Measurements from ENCODE around the gene ACCS. TPM values are rescaled to one million over a fixed set of nuclear protein-coding genes. Genes with fewer than 3 reads are reported as not detected.
A peak's percentile ranks its signal among the peaks of the same experiment; 100 is the strongest.

The ACCS gene
- total RNA-seq, 1 experiment from 2014 or later: 2.5 TPM

DNA sequence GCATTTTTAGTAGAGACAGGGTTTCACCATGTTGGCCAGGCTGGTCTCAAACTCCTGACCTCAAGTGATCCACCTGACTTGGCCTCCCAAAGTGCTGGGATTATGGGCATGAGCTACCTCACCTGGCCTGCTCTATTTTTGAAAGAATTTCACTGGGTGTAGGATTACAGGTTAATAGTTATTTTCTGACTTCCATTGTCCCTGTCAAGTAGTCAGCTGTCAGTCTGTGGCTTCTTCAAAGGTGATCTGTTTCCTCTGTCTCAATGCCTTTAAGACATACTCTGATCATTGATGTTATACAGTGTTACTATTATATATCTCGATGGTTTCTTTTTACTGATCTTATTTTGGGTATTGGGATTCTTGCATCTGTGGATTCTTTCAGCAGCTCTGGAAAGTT is 19.3 kb downstream of the ACCS start:
- DNase-seq (ENCODE audit: low read depth): no peak

DNA sequence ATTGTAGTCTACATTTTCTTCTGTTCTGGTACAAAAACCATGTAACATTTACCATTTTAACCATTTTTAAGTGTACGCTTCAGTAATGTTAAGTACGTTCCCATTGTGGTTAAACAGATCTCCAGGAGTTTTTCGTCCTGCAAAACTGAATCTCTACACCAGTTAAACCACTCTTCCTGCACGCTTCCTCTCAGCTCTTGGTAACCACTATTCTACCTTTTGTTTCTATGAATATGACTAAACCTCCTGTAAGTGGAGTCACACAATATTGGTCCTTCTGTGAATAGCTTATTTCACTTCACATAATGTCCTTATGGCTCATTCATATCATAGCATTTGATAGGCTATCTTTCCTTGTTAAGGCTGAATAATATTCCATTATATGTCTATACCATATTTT is 22.3 kb downstream of the ACCS start:
- no peak for DNase-seq (ENCODE audit: low read depth)

DNA sequence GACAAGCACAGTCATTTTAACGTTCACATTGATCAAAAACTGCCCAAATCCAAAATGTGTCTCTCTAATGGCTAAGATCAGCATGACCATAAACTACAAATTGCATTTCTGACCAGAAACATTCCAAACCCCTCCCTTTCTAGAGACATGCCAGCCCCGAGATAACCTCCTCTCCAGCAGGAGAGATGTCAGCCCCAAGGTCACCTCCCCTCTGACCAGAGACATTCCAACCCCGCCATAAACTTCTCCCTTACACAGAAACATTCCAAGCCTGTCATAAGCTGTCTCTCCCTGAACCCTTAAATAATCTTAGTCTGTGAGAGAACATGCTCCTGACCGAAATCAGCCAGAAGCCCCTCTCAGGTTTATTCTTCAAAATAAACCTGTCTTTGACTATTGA is 22.8 kb downstream of the ACCS start:
- DNase-seq (ENCODE audit: low read depth): no peak

- DNase-seq (ENCODE audit: low read depth): no peak
Observed at GRCh38 chr11:44090539-44090938, 24.5 kb downstream of the ACCS start.

- DNase-seq (ENCODE audit: low read depth): peak; percentile 74
Observed at GRCh38 chr11:44094260-44094868, 28.3 kb downstream of the ACCS start.

GRCh38 chr11:44095506-44096359 is 29.7 kb downstream of the ACCS start, which contains the start of gene EXT2:
EXT2 (plus strand) TSS chr11:44095678; CDS start chr11:44107713, 12,035 bp downstream.
- peak; percentile 70 for DNase-seq (ENCODE audit: low read depth)

DNA sequence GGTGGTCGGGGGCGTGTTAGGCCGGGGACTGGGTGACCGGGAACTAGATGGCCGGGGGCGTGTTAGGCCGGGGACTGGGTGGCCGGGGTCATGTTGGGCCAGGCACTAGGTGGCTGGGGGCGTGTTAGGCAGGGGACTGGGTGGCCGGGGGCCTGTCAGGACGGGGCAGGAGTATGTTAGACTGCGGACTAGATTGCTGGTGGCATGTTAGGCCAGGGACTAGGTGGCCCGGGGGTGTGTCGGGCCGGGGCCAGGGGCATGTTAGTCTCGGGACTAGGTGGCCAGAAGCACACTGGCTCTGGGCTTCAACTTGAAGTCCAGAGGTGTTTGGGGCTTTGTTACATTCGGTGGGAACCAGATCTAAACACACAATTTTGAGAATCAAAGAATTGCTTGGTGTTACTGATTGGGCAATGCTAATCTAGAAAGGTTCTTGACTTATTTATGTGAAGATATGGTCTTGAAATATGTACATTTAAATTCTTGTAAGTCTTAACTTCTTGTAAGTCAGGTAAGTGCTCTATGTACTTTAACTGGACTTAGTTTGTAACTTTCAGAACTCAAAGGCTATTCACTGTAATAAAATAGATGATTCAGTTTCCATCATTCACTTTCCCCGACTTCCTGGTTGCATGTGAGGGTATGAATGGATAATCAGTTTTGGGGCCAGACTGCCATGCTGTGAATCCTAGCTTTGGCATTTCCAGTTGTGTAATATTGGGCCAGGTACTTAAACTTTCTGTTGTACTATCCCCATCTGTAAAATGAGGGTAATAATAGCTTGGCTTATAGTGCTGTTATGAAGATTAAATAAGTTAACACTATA is 30.5 kb downstream of the ACCS start:
- DNase-seq (ENCODE audit: low read depth): peak; percentile 15

GRCh38 chr11:44097821-44098220 is 31.8 kb downstream of the ACCS start:
- no peak for DNase-seq (ENCODE audit: low read depth)

GRCh38 chr11:44101098-44101497 is 35.0 kb downstream of the ACCS start:
- no peak for DNase-seq (ENCODE audit: low read depth)

GRCh38 chr11:44104481-44105294 is 38.6 kb downstream of the ACCS start:
- DNase-seq (ENCODE audit: low read depth): no peak

DNA sequence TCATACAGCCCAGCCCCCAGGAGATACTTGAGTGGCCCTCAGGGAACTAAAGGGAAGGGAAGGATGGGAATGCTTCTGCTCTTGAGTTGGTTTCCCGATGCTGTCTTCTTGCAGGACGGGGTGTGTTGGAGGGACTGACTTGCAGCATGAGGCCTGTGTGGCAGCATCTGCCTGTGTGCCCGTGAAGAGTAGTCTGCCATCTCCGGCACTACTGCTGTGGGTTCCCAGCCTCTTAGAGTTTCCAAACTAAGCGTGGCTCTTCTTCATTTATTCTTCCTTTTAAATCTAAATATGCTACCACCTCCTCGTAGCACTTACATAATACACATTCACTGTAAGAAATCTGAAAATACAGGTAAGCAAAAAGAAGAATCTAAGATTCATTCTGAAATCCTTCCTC is 42.2 kb downstream of the ACCS start:
- no peak for DNase-seq (ENCODE audit: low read depth)

GRCh38 chr11:44110231-44110679 is 44.2 kb downstream of the ACCS start:
- DNase-seq (ENCODE audit: low read depth): peak; percentile 35

DNA sequence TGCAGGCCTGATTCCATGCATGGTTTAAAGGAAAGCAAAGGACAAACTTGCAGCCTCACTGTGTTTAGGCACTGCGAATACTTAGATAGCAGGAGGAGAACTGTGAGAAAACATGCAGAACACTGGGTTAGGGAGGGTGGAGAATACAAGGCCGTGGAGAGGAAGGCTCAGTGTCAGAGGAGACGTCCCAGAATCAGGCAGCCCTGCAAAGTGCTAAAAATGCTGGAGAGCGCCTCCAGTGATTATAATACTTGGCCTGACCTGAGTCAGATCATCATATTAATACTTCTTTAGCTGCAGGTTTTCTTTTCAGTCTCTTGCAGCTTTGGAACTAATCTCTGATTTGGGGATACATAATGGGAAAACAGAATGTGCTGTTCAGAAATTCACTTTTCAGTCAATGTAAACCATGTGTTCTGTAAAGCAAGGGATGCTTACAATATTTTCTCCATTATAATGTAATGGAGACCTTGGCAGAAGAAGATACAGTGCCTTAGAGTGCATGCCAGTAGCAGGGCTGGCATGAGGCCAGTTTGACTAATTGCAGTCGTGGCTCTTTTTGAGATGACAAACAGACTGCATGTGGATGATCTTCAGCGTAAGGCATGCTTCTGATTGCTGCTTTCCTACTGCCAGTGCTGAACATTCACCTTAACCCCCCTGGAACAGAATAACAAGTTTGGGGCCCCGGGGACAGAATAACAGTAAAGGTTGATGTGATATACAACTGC is 46.2 kb downstream of the ACCS start:
- DNase-seq (ENCODE audit: low read depth): peak; percentile 41

GRCh38 chr11:44113018-44113417 is 46.9 kb downstream of the ACCS start:
- DNase-seq (ENCODE audit: low read depth): no peak

DNA sequence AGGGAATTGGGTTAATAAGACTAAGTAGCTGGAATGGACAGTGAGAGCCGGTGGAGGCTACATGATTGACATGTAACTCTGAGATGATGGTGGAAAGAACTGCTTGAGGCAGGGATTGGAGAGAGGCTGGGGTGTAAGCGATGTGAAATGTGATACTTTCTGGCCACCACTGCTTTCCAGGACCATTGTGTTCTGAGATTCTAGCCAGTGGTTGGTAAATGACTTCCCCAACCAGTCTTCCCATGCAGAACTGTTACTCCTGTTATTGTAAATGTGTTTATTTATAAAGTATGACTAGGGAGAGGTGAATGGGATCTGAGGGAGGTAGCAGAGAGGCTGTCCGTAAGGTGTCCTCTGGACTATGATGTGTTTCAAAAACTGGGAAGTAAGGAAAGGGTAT is 47.5 kb downstream of the ACCS start:
- no peak for DNase-seq (ENCODE audit: low read depth)

DNA sequence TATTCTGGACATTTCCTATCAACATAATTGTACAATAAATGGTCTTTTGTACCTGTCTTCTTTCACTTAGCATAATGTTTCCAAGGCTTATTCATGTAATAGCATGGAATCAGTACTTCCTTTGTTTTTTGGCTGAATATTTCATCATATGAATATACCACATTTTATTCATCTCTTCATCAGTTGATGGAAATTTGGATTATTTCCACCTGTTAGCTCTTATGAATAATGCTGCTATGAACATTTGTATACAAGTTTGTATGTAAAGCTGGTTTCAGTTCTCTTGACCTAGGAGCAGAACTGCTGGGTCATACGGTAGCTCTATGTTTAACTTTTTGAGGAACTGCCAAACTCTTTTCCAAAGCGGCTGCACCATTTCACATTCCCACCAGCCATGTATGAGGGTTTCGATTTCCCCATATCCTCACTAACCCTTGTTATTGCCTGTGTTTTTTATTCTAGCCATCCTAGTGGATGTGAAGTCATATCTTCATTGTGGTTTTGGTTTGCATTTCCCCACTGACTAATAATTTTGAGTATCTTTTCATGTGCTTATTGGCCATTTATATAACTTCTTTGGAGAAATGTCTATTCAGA is 50.3 kb downstream of the ACCS start:
- no peak for DNase-seq (ENCODE audit: low read depth)

DNA sequence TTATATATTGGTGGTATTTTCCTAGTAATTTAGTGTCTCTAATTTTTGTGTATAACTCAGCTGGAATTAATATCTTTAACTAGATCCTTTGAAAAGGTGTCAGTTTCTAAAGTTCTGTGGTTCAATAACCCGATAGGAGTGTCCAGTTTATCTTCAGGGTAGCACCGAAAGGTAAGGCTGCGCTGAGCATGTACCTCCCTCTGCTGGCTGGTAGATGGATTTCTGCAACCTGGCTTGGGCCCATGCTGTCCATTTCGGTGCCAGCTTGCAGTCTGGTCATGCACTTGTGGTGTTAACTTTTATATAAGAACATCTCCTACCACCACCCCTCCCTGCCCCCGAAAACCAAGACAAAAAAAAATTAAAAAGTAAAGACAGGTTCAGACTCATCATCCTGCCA is 54.1 kb downstream of the ACCS start:
- DNase-seq (ENCODE audit: low read depth): no peak

- DNase-seq (ENCODE audit: low read depth): no peak
Observed at GRCh38 chr11:44125598-44125997, 59.5 kb downstream of the ACCS start.

DNA sequence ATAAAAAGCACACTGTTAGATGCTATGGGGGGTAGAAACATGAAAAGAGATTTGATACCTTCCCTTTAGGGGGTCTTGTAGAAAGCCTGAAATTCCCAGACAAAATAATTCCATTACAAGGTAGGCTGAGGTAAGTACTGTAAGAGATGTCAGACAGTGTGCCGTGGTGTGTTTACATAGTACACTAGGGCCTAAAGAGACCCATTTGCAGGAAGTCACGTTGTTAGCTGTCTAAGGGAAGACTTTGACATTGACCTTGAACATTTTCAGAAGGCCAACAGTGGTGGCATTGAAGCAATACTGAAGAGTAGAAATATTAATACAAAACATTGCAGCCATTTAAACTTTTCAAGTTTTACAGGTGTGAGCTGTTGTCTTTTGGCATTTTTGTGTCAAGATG is 60.2 kb downstream of the ACCS start:
- no peak for DNase-seq (ENCODE audit: low read depth)

GRCh38 chr11:44127130-44127529 is 61.1 kb downstream of the ACCS start:
- DNase-seq (ENCODE audit: low read depth): no peak

Data from RPMI7951 (cell line).